ENCODE results near the gene INSR. TPM values are rescaled to one million over a fixed set of nuclear protein-coding genes. Genes with fewer than 3 reads are reported as not detected.
A peak's percentile ranks its signal among the peaks of the same experiment; 100 is the strongest.

The INSR gene
- total RNA-seq (2021; fragmentation: NEBNext Ultra II Directional; extraction: Animal tissue kit (Norgen Biotek cat#: 25700)), result 48.7 and 51.0 TPM in 2 replicates
- 13.1 and 23.0 TPM in 2 replicates for polyA plus RNA-seq (2011; rRNA removed)
- polyA plus RNA-seq (2011; cell fraction: cytosol; rRNA removed), result 14.0 TPM
- polyA plus RNA-seq (2011; cell fraction: nucleus; rRNA removed), result 67.6 TPM
- polyA plus RNA-seq (2012, experiment 1 of 2), result 19.9 to 25.1 TPM (median 21.9 TPM) in 4 replicates
- polyA plus RNA-seq (2012, experiment 2 of 2), result 2.9 TPM
- polyA plus RNA-seq (2013, experiment 1 of 2), result 21.5 TPM
- polyA plus RNA-seq (2013, experiment 2 of 2), result 20.9 TPM
- polyA minus RNA-seq (2011; rRNA and poly(A)+ RNA removed), result 137 and 179 TPM in 2 replicates
- 53.8 TPM for polyA minus RNA-seq (2011; cell fraction: cytosol; rRNA and poly(A)+ RNA removed)
- polyA minus RNA-seq (2011; cell fraction: nucleus; rRNA and poly(A)+ RNA removed), result 71.7 TPM
- long read RNA-seq, experiment 1, partial matches to known transcripts, result 1 of 12 reads
- long read RNA-seq, experiment 1, other reads (novel, unspliced or antisense), result 11 of 12 reads
- long read RNA-seq, experiment 2, partial matches to known transcripts, result 0 of 3 reads
- long read RNA-seq, experiment 2, other reads (novel, unspliced or antisense), result 3 of 3 reads

- Histone ChIP-seq H2BK15ac (ENCODE audit: low read length) (0 out of 2 replicates have a peak within 1 kb of the TSS, but pooled peaks have one; percentile 83), H3K79me2 (ENCODE audit: control insufficient read depth in 1 of 2, insufficient read depth in 2 of 2, low read length in 2 of 2) (peaks cover 0 to 37% of the 10 kb centered on the region in 2 experiments; a peak in 2 of 4 replicates), H3K18ac (ENCODE audit: extremely low read depth, low read length) (no peak within 1 kb of the TSS; the same call in none of the 2 replicates), H2BK20ac (ENCODE audit: low read length) (no peak within 1 kb of the TSS), H4K8ac (ENCODE audit: extremely low read depth, insufficient read depth, low read length) (peak within 1 kb of the TSS; percentile 87), H3K56ac (replicated peaks; ENCODE audit: insufficient read length, low read depth, low read length) (no peak within 1 kb of the TSS), H4K91ac (replicated peaks; ENCODE audit: insufficient read length, low read length) (peak within 1 kb of the TSS; percentile 26), H3K4me2 (ENCODE audit: insufficient read depth in 1 of 2, low read depth in 2 of 2, low read length in 2 of 2) (peak within 1 kb of the TSS; percentile 72 to 96), H3K4me1 (replicated peaks in 1 of 4; ENCODE audit: control insufficient read depth in 3 of 4, insufficient read depth in 4 of 4, low read length in 3 of 4) (peaks cover 6 to 14% (median 9%) of the 10 kb centered on the region in 4 experiments; a peak in 6 of 7 replicates), H3K4me3 (ENCODE audit: extremely low read depth in 1 of 4, insufficient read depth in 2 of 4, low read depth in 3 of 4, low read length in 4 of 4) (peak within 1 kb of the TSS; percentile 68 to 98 (median 80)), H4K20me1 (replicated peaks in 1 of 2; ENCODE audit: control insufficient read depth in 1 of 2, insufficient read depth in 2 of 2, low read length in 2 of 2) (peaks cover 0 to 9% of the 10 kb centered on the region in 2 experiments), H2BK12ac (ENCODE audit: low read depth, low read length) (no peak within 1 kb of the TSS), H3K9ac (replicated peaks in 1 of 4; ENCODE audit: extremely low read depth in 1 of 4, low read depth in 3 of 4, low read length in 3 of 4) (peak within 1 kb of the TSS; percentile 8 to 71 (median 56)), H3K23me2 (ENCODE audit: low read depth, low read length) (peaks cover 4% of the 10 kb centered on the region; the same call in 1 of the 2 replicates), H4K5ac (ENCODE audit: insufficient read length, low read depth, low read length) (no peak within 1 kb of the TSS), H3K14ac (ENCODE audit: insufficient read length) (no peak within 1 kb of the TSS), H3K4ac (replicated peaks; ENCODE audit: insufficient read length, low read depth, low read length) (no peak within 1 kb of the TSS), H3K23ac (ENCODE audit: insufficient read length) (no peak within 1 kb of the TSS), H2AFZ (ENCODE audit: low read length) (peak within 1 kb of the TSS; percentile 58; the same call in 1 of the 2 replicates), H3K79me1 (ENCODE audit: low read depth, low read length) (peaks cover 12% of the 10 kb centered on the region), H2AK5ac (ENCODE audit: low read depth, low read length) (no peak within 1 kb of the TSS), H3K9me3 (ENCODE audit: insufficient read depth in 2 of 2, low read depth in 1 of 2, low read length in 1 of 2) (no peaks in the 10 kb centered on the region), H2BK120ac (replicated peaks; ENCODE audit: low read depth, low read length) (no peak within 1 kb of the TSS), H2BK5ac (ENCODE audit: low read depth, low read length) (no peak within 1 kb of the TSS), H3K36me3 (ENCODE audit: control insufficient read depth in 2 of 4, insufficient read depth in 4 of 4, low read length in 3 of 4) (no peaks in the 10 kb centered on the region), H3K27me3 (replicated peaks in 1 of 4; ENCODE audit: control insufficient read depth in 3 of 4, extremely low read depth in 1 of 4, insufficient read depth in 3 of 4, low read length in 3 of 4) (peaks cover 0 to 3% (median 2%) of the 10 kb centered on the region in 4 experiments; a peak in 4 of 7 replicates), H3K27ac (ENCODE audit: low read depth, low read length) (no peak within 1 kb of the TSS; the same call in 1 of the 2 replicates)
- DNase-seq (ENCODE audit: low read depth in 1 of 2, low spot score in 2 of 2) (peak; percentile 39 to 89), FAIRE-seq (no peak)
- ChIA-PET POLR2A (ENCODE audit: partially characterized antibody) (interaction anchor here (0.7 to 2.2 kb wide), 4 partner anchors 89 to 98 kb away, joined by 3 to 8 read pairs (median 3); no protein-coding TSS in a partner anchor), CTCF (ENCODE audit: partially characterized antibody) (interaction anchor here (0.6 to 0.8 kb wide), 3 partner anchors 85 to 98 kb away, joined by 3 read pairs; no protein-coding TSS in a partner anchor)
- 0% methylated on average over 3 of the region's 108 CpGs; no CpG with 5 or more reads in 1 of the 2 experiments for WGBS, 2 experiments (ENCODE audit: extremely low coverage in 1 of 2, insufficient coverage in 1 of 2, insufficient read length in 1 of 2, insufficient replicate concordance in 2 of 2, low coverage in 1 of 2, low lambda C conversion rate in 2 of 2, missing lambda C conversion rate in 1 of 2)
- TF ChIP-seq SIN3A (conservative IDR thresholded peaks at IDR 0.05 in 1 of 2, IDR thresholded peaks at IDR 0.05 in 1 of 2; ENCODE audit: low read depth in 1 of 2, low read length in 2 of 2) (0 out of 4 replicates have a peak, but pooled peaks have one; percentile 41 to 68), CHD2 (IDR thresholded peaks at IDR 0.05; ENCODE audit: low read length) (no peak), MAFK (IDR thresholded peaks at IDR 0.05; ENCODE audit: low read depth, low read length) (no peak), TAF1 (IDR thresholded peaks at IDR 0.05; ENCODE audit: low read depth, low read length) (peak; percentile 47), YY1 (IDR thresholded peaks at IDR 0.05; ENCODE audit: low read depth, low read length) (peak; percentile 73; the same call in 1 of the 2 replicates), KDM4A (IDR thresholded peaks at IDR 0.05; ENCODE audit: low read depth, low read length, severe bottlenecking) (peak; percentile 80), SP1 (IDR thresholded peaks at IDR 0.05; ENCODE audit: low read depth, low read length) (peak; percentile 90), PHF8 (conservative IDR thresholded peaks at IDR 0.05; ENCODE audit: low read depth, low read length) (peak; percentile 23)
Measured at GRCh38 chr19:7293762-7294557, at the start of gene INSR. INSR (minus strand) TSS chr19:7294414; CDS start chr19:7293891, 523 bp downstream.

Data from H1 (cell line).